Measurements from ENCODE around the gene SMIM14.

Gene SMIM14

DNA sequence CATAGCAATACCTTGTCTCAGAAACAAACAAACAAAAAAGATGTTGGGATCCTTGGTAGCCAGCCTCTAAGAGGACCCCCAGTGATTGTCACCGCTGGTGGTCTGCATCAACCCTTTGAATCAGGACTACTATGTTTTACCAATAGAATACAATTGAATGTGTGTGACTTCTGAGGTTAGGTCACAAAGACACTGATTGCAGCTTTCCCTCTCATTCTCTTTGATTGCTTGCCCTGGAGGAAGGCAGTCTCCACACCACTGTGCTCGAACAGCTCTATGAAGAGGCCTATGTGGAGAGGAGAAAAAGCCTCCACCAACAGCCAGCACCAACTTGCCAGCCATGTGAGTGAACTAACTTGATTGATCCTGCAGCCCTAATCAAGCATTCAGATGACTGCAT, 2.8 kb upstream of the SMIM14 start:
- DNase-seq (ENCODE audit: low read depth), result no peak
- no peak overlapping the region for H3K4me3 ChIP-seq (ENCODE audit: low read length)
- TF ChIP-seq, protein P1, sequence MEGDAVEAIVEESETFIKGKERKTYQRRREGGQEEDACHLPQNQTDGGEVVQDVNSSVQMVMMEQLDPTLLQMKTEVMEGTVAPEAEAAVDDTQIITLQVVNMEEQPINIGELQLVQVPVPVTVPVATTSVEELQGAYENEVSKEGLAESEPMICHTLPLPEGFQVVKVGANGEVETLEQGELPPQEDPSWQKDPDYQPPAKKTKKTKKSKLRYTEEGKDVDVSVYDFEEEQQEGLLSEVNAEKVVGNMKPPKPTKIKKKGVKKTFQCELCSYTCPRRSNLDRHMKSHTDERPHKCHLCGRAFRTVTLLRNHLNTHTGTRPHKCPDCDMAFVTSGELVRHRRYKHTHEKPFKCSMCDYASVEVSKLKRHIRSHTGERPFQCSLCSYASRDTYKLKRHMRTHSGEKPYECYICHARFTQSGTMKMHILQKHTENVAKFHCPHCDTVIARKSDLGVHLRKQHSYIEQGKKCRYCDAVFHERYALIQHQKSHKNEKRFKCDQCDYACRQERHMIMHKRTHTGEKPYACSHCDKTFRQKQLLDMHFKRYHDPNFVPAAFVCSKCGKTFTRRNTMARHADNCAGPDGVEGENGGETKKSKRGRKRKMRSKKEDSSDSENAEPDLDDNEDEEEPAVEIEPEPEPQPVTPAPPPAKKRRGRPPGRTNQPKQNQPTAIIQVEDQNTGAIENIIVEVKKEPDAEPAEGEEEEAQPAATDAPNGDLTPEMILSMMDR (conservative IDR thresholded peaks at IDR 0.05; ENCODE audit: low read length), result no peak

DNA sequence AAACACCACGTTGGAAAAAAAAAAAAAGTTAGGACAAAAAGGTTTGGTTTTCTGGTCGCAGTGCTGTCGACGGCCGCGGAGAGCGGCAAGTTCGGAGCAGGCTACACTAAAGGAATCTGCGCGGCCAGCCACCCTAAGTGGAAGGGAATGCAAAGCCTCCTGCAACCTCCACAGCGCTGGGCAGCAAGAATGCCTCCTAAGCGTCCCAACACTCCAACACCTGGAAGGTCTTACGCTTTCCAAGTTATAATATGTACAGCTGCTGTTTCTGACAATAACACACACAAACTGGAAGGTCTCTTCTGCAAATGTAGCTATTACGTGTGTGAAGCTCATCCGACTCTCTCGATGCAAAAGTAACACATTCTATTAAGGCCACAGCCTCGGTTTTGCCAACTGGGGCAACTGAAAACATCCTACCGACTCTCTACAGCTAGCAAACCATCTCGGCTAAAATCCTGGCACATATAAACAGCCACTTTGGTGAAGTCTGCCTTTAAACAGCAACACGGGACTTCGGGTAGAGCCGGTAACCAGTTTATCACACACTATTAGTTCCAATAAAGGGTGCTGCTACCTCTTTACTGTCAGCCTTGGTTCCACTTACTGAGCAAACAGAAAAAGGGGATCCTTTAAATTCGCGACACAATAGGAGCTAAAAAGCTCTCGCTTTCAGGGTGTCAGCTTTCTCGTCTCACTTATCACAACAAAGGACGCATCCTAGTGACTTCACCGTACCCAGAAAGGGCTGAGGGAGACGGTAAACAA, 895 bp downstream of the SMIM14 start:
- TF ChIP-seq, protein P1 (conservative IDR thresholded peaks at IDR 0.05; ENCODE audit: low read length), result no peak
- DNase-seq (ENCODE audit: low read depth), result peak; percentile 70
- H3K4me3 ChIP-seq (ENCODE audit: low read length), result peak overlapping the region; percentile 93

DNA sequence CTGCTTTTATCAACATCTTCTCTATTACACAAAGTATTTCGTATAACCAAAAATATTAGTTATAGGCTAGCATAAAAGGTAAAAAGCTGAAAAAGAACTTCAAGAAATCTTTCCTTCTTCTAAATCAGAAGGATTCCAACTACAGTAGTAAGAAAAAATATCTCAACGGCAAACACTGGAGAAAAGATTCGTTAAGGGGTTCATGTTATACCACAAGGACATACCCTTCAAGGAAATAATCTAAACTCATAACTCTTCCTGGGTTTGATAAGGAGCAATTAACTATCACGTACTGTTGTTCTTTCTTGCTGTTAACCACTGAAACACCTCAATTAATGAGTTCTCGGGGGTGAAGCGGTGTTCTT, 1.5 kb downstream of the SMIM14 start:
- H3K4me3 ChIP-seq (ENCODE audit: low read length), result peak overlapping the region; percentile 93
- DNase-seq (ENCODE audit: low read depth), result no peak
- TF ChIP-seq, protein P1 (conservative IDR thresholded peaks at IDR 0.05; ENCODE audit: low read length), result no peak

DNA sequence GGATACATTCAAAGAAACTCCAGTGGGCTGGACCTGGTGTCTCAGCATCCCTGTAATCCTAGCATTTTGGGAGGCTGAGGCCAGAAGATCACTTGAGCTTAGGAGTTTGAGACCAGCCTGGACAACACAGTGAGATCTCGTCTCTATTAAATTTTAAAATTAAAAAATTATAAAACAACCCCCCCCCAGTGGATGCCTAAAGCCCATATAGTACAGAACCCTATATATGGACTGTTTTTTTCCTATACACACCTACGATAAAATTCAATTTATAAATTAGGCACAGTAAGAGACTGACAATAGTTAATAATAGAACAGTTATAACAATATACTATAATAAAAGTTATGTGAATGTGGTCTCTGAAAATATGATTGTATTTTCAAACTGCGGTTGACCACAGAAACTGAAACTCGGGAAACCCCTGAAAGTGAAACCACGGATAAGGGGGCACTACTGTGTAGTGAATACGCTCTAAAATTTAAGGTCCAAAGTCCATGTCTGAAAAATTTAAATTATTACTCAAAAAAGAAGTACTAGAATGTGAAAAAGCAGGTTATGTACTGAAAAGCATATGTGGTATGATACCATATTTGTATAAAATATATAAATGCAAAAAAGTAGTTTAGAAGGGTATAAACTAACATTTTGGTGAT, 2.0 kb downstream of the SMIM14 start:
- no peak for DNase-seq (ENCODE audit: low read depth)
- TF ChIP-seq, protein P1 (conservative IDR thresholded peaks at IDR 0.05; ENCODE audit: low read length), result no peak
- H3K4me3 ChIP-seq (ENCODE audit: low read length), result peak overlapping the region; percentile 93

DNA sequence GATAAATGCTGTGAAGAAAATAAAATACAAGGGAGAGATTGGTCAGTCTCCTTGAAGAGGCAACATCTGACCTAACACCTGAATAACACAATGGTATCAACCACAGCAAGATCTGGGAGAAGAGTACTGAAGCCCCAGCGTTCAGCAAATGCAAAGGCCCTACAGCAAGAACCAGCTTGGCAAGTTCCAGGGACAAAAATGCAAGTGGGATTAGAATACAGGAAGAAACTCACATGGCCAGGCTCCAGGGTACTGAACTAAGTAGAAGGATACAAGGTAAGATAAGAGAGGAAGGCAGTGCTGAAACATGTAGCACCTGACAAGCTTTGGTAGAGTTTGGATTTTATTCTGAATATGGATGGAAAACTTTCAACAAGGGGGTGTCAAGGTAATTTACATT, 3.6 kb downstream of the SMIM14 start:
- no peak for DNase-seq (ENCODE audit: low read depth)
- TF ChIP-seq, protein P1 (conservative IDR thresholded peaks at IDR 0.05; ENCODE audit: low read length), result no peak
- no peak overlapping the region for H3K4me3 ChIP-seq (ENCODE audit: low read length)

DNA sequence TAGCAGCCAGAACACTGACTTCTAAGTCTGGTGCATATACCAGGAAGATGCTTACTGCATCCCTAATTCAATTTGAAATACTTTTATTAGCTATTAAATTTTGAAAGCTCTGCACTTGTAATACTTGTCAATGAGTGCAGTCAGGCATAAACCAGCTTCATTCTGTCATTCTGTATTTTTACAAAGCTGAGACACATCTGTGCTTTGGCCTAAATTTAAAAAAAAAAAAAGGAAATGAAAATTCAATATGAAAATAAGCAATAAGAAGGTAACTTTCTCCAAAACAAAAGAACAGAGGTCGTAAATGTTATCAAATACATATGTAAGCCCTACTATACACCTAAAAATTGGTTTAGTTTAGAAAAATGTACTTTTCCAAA, 7.0 kb downstream of the SMIM14 start:
- H3K4me3 ChIP-seq (ENCODE audit: low read length), result no peak overlapping the region
- TF ChIP-seq, protein P1 (conservative IDR thresholded peaks at IDR 0.05; ENCODE audit: low read length), result no peak
- DNase-seq (ENCODE audit: low read depth), result no peak

DNA sequence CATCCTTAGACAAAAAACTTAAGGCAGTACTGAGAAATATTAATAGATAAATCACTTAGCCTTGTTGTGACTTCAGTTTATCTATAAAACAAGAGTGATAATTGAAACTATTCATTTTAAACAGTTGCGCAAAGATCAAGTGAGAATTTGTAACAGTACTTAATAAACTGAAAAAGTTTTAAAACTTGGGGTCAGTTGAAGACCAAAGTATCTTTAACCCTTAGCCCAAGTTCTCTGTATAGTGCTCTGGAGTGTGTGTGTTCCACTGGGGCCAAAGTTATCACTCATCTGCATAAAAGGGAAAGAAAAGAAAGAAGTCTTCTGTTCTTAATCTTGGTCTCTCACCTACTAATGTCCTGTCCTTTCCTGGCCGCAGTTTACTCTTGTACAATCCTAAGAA, 11.3 kb downstream of the SMIM14 start:
- TF ChIP-seq, protein P1 (conservative IDR thresholded peaks at IDR 0.05; ENCODE audit: low read length), result no peak
- DNase-seq (ENCODE audit: low read depth), result no peak
- H3K4me3 ChIP-seq (ENCODE audit: low read length), result no peak overlapping the region

Data from AG10803 (cell line).